ENCODE results near the gene NUP205. TPM values are rescaled to one million over a fixed set of nuclear protein-coding genes. Genes with fewer than 3 reads are reported as not detected.

NUP205 gene
- total RNA-seq, 1 experiment from 2014 or later = 51.0 TPM

GRCh38 chr7:135644154-135644553 lies 86.4 kb downstream of the NUP205 start:
- BruUV-seq (replicated peaks) = no TSS peak
- Mint-ChIP-seq H3K4me1 (ENCODE audit: insufficient read depth, unreplicated experiment) (no peaks in the 10 kb centered on the region), H3K27me3 (ENCODE audit: insufficient read depth, unreplicated experiment) (no peaks in the 10 kb centered on the region), H3K27ac (ENCODE audit: low read depth, unreplicated experiment) (no peak overlapping the region), H3K36me3 (ENCODE audit: insufficient read depth, unreplicated experiment) (peaks cover 46% of the 10 kb centered on the region), H3K9me3 (ENCODE audit: unreplicated experiment) (no peaks in the 10 kb centered on the region), H3K4me3 (ENCODE audit: unreplicated experiment) (no peak overlapping the region)
- no peak for TF ChIP-seq CTCF (IDR thresholded peaks at IDR 0.05; ENCODE audit: unreplicated experiment)
- ChIA-PET CTCF (interaction anchor here (0.6 to 7.4 kb wide), 15 partner anchors 8 to 409 kb away, joined by 3 to 134 read pairs (median 13); partner anchors contain the start of gene STMP1), POLR2A (interaction anchor here (0.7 to 1.0 kb wide), 2 partner anchors 19 to 128 kb away, joined by 3 to 4 read pairs; no protein-coding TSS in a partner anchor)
- intact Hi-C loops (cut with micrococcal nuclease) = loop anchor here (2.0 kb wide), 1 partner anchor 133 kb away; the partner anchor contains the start of gene CNOT4
- no peak for DNase-seq (ENCODE audit: unreplicated experiment)

- Mint-ChIP-seq H3K27me3 (ENCODE audit: insufficient read depth, unreplicated experiment) (no peaks in the 10 kb centered on the region), H3K4me3 (ENCODE audit: unreplicated experiment) (no peak overlapping the region), H3K9me3 (ENCODE audit: unreplicated experiment) (no peaks in the 10 kb centered on the region), H3K4me1 (ENCODE audit: insufficient read depth, unreplicated experiment) (no peaks in the 10 kb centered on the region), H3K27ac (ENCODE audit: low read depth, unreplicated experiment) (no peak overlapping the region), H3K36me3 (ENCODE audit: insufficient read depth, unreplicated experiment) (peaks cover 51% of the 10 kb centered on the region)
- no peak for TF ChIP-seq CTCF (IDR thresholded peaks at IDR 0.05; ENCODE audit: unreplicated experiment)
- ChIA-PET CTCF (interaction anchor here (0.6 to 7.4 kb wide), 26 partner anchors 8 to 428 kb away, joined by 3 to 134 read pairs (median 6); partner anchors contain the start of gene STMP1), POLR2A (no interaction called here)
- intact Hi-C loops (cut with micrococcal nuclease) = loop anchor here (1.0 to 2.0 kb wide), 3 partner anchors 23 to 363 kb away; partner anchors contain the start of gene CNOT4
- BruUV-seq (replicated peaks) = no TSS peak
- DNase-seq (ENCODE audit: unreplicated experiment) = no peak
These were observed 87.0 kb downstream of the NUP205 start for GRCh38 chr7:135644729-135645128.

- no TSS peak for BruUV-seq (replicated peaks)
- peak; percentile 57 for DNase-seq (ENCODE audit: unreplicated experiment)
- ChIA-PET CTCF (interaction anchor here (0.6 to 7.4 kb wide), 48 partner anchors 9 to 436 kb away, joined by 3 to 134 read pairs (median 4); partner anchors contain the start of gene STMP1), POLR2A (interaction anchor here (0.6 to 1.0 kb wide), 3 partner anchors 9 to 371 kb away, joined by 3 to 4 read pairs (median 3); no protein-coding TSS in a partner anchor)
- no peaks in the 10 kb centered on the region for H3K4me1 Mint-ChIP-seq (ENCODE audit: insufficient read depth, unreplicated experiment)
- TF ChIP-seq CTCF (IDR thresholded peaks at IDR 0.05; ENCODE audit: unreplicated experiment) = peak; percentile 46
- intact Hi-C loops (cut with micrococcal nuclease) = loop anchor here (1.0 to 2.0 kb wide), 3 partner anchors 24 to 364 kb away; partner anchors contain the start of gene CNOT4
- no peaks in the 10 kb centered on the region for H3K27me3 Mint-ChIP-seq (ENCODE audit: insufficient read depth, unreplicated experiment)
- H3K9me3 Mint-ChIP-seq (ENCODE audit: unreplicated experiment) = no peaks in the 10 kb centered on the region
- no peak overlapping the region for H3K27ac Mint-ChIP-seq (ENCODE audit: low read depth, unreplicated experiment)
- peaks cover 58% of the 10 kb centered on the region for H3K36me3 Mint-ChIP-seq (ENCODE audit: insufficient read depth, unreplicated experiment)
- H3K4me3 Mint-ChIP-seq (ENCODE audit: unreplicated experiment) = no peak overlapping the region
These were observed 87.7 kb downstream of the NUP205 start for GRCh38 chr7:135645296-135645904.

DNA sequence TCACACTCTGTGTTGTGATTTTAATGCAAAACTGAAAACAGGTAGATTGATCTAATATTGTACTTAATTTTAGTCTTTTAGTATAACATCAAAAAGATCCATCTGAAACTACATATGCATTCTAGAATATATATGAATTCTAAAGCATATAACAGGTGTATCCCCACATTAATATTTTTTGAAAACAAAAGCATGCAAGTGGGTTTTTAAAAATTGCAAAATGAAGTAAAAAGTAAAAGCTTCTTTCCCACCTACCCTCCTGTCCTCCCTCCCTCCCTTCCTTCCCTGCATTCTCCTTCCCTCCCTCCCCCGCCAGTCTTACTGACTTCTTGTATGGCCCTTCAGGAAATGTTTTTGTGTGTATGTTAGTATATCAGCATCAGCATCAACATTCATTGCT lies 90.0 kb downstream of the NUP205 start:
- no peaks in the 10 kb centered on the region for H3K4me1 Mint-ChIP-seq (ENCODE audit: insufficient read depth, unreplicated experiment)
- no peak for DNase-seq (ENCODE audit: unreplicated experiment)
- H3K36me3 Mint-ChIP-seq (ENCODE audit: insufficient read depth, unreplicated experiment) = peaks cover 57% of the 10 kb centered on the region
- no peak overlapping the region for H3K4me3 Mint-ChIP-seq (ENCODE audit: unreplicated experiment)
- no peak for TF ChIP-seq CTCF (IDR thresholded peaks at IDR 0.05; ENCODE audit: unreplicated experiment)
- POLR2A ChIA-PET = interaction anchor here (0.7 kb wide), 1 partner anchor 14 kb away, joined by 4 read pairs; no protein-coding TSS in a partner anchor
- no peak overlapping the region for H3K27ac Mint-ChIP-seq (ENCODE audit: low read depth, unreplicated experiment)
- H3K27me3 Mint-ChIP-seq (ENCODE audit: insufficient read depth, unreplicated experiment) = no peaks in the 10 kb centered on the region
- no TSS peak for BruUV-seq (replicated peaks)
- no peaks in the 10 kb centered on the region for H3K9me3 Mint-ChIP-seq (ENCODE audit: unreplicated experiment)
- intact Hi-C loops (cut with micrococcal nuclease) = no loop called here
- CTCF ChIA-PET = interaction anchor here (0.6 to 7.4 kb wide), 7 partner anchors 10 to 373 kb away, joined by 3 to 134 read pairs (median 63); no protein-coding TSS in a partner anchor
